Neural cell (in vitro differentiated cells): Measurements from ENCODE around the gene ABAT. TPM values are rescaled to one million over a fixed set of nuclear protein-coding genes. Genes with fewer than 3 reads are reported as not detected.
"Not testable (repeated sequence)": the region's sequence is repeated elsewhere in the genome, so short reads cannot be mapped to it uniquely, and the experiment has no call there.

Source experiments
- H2AFZ ChIP-seq: fragments of 200-600, 300-800 bp; sonication (generic), shearing (Covaris generic); 2 replicates; pipeline ENCODE4 v1.6.0; 2014; ENCODE audit warnings: low read depth, mild to moderate bottlenecking, antibody characterized with exemption, low read length, moderate library complexity
- H3F3A ChIP-seq: fragments of 200-600 bp; shearing (Covaris generic); 2 replicates; pipeline ENCODE4 v1.6.1; 2016; ENCODE audit warnings: mild to moderate bottlenecking, moderate library complexity, mixed read lengths, antibody characterized with exemption, low read length; ENCODE audit not compliant: insufficient read depth, poor library complexity, severe bottlenecking
- H3K27ac ChIP-seq: fragments of 200-600, 300-800 bp; sonication (generic), shearing (Covaris generic); 2 replicates; pipeline ENCODE4 v1.5.1; 2014; ENCODE audit warnings: mild to moderate bottlenecking, low read length, moderate library complexity
- H3K27me3 ChIP-seq: fragments of 300-800, 200-600 bp; sonication (generic), shearing (Covaris generic); 2 replicates; pipeline ENCODE4 v1.6.0; 2014; ENCODE audit warnings: mild to moderate bottlenecking, low read depth, low read length, moderate library complexity; ENCODE audit not compliant: insufficient read depth
- H3K36me3 ChIP-seq: fragments of 300-800, 200-600 bp; sonication (generic), shearing (Covaris generic); 2 replicates; pipeline ENCODE4 v1.5.1; 2014; ENCODE audit warnings: mild to moderate bottlenecking, antibody characterized with exemption, low read length, moderate library complexity; ENCODE audit not compliant: insufficient read depth
- H3K4me2 ChIP-seq: fragments of 300-800, 200-600 bp; sonication (generic), shearing (Covaris generic); 2 replicates; pipeline ENCODE4 v1.6.0; 2014; ENCODE audit warnings: mild to moderate bottlenecking, low read length
- H3K4me3 ChIP-seq: fragments of 300-800, 200-600 bp; sonication (generic), shearing (Covaris generic); 2 replicates; pipeline ENCODE4 v1.5.1; 2014; ENCODE audit warnings: mild to moderate bottlenecking, low read length, moderate library complexity
- H3K79me2 ChIP-seq: fragments of 200-600 bp; shearing (Covaris generic); replicated peaks from 2 replicates; pipeline ENCODE4 v1.6.0; 2014; ENCODE audit warnings: mild to moderate bottlenecking, low read length, moderate library complexity; ENCODE audit not compliant: insufficient read depth
- H3K9ac ChIP-seq: fragments of 300-800, 200-600 bp; sonication (generic), shearing (Covaris generic); 2 replicates; pipeline ENCODE4 v1.6.1; 2016; ENCODE audit warnings: mild to moderate bottlenecking, low read length, mixed read lengths
- H3K9me2 ChIP-seq: fragments of 200-600 bp; shearing (Covaris generic); 2 replicates; pipeline ENCODE4 v1.6.1; 2016; ENCODE audit warnings: mild to moderate bottlenecking, low read length, mixed read lengths; ENCODE audit not compliant: insufficient read depth
- H3K9me3 ChIP-seq: fragments of 200-600, 300-800 bp; sonication (generic), shearing (Covaris generic); 2 replicates; pipeline ENCODE4 v1.6.1; 2016; ENCODE audit warnings: mild to moderate bottlenecking, mixed run types, low read length, moderate library complexity, mixed read lengths
- H4K20me1 ChIP-seq: fragments of 200-600 bp; shearing (Covaris generic); 2 replicates; pipeline ENCODE4 v1.6.1; 2016; ENCODE audit warnings: mild to moderate bottlenecking, mixed run types; ENCODE audit not compliant: insufficient read depth
- CTCF ChIP-seq: fragments of 450-650 bp; IDR thresholded peaks from 2 replicates; pipeline ENCODE4 v1.5.1; 2014; ENCODE audit warnings: antibody characterized with exemption, mild to moderate bottlenecking, moderate library complexity; ENCODE audit not compliant: poor library complexity, severe bottlenecking
- EP300 ChIP-seq: fragments of 450-650 bp; conservative IDR thresholded peaks from 2 replicates; pipeline ENCODE4 v1.6.1; 2014; ENCODE audit warnings: antibody characterized with exemption, mild to moderate bottlenecking, moderate library complexity; ENCODE audit not compliant: poor library complexity, severe bottlenecking
- EZH2 ChIP-seq: fragments of 200-600, 300-800 bp; shearing (Covaris generic), sonication (generic); IDR thresholded peaks from 2 replicates; pipeline ENCODE4 v1.6.1; 2014; ENCODE audit warnings: antibody characterized with exemption, low read length, borderline replicate concordance, mild to moderate bottlenecking; ENCODE audit not compliant: insufficient read depth, poor library complexity, severe bottlenecking
- MXI1 ChIP-seq: fragments of 450-650 bp; conservative IDR thresholded peaks from 2 replicates; pipeline ENCODE4 v1.6.1; 2014; ENCODE audit warnings: antibody characterized with exemption, mild to moderate bottlenecking; ENCODE audit not compliant: poor library complexity, severe bottlenecking
- POLR2AphosphoS5 ChIP-seq: IDR thresholded peaks from 2 replicates; pipeline ENCODE4 v1.6.1; 2012
- RAD21 ChIP-seq: fragments of 450-650 bp; conservative IDR thresholded peaks from 2 replicates; pipeline ENCODE4 v1.6.1; 2014; ENCODE audit warnings: antibody characterized with exemption, mild to moderate bottlenecking, moderate library complexity
- REST ChIP-seq: IDR thresholded peaks from 2 replicates; pipeline ENCODE4 v1.6.1; 2012; ENCODE audit warnings: borderline replicate concordance
- SMC3 ChIP-seq: fragments of 450-650 bp; conservative IDR thresholded peaks from 2 replicates; pipeline ENCODE4 v1.6.1; 2014; ENCODE audit warnings: antibody characterized with exemption, mild to moderate bottlenecking, moderate library complexity; ENCODE audit not compliant: poor library complexity
- TAF1 ChIP-seq: IDR thresholded peaks from 2 replicates; pipeline ENCODE4 v1.6.1; 2012; ENCODE audit warnings: low read depth
- polyA plus RNA-seq: library from polyadenylated mRNA; depleted of rRNA; stranded (reverse); fragments of >200 nt; gene quantifications from 2 replicates; pipeline ENCODE4 v1.2.3, GENCODE V29; 2014

ABAT gene
- polyA plus RNA-seq, 1 donor from 2014 or later, result 125 TPM

- Histone ChIP-seq H3K9ac (no peak overlapping the region), H3K4me3 (no peak overlapping the region), H3K27me3 (no peaks in the 10 kb centered on the region), H3K9me3 (no peaks in the 10 kb centered on the region), H3K36me3 (peaks cover 6% of the 10 kb centered on the region), H3K4me2 (no peak overlapping the region), H3K9me2 (no peaks in the 10 kb centered on the region), H2AFZ (no peak overlapping the region), H4K20me1 (no peaks in the 10 kb centered on the region), H3K27ac (no peak overlapping the region), H3F3A (no peaks in the 10 kb centered on the region), H3K79me2 (peaks cover 17% of the 10 kb centered on the region)
- TF ChIP-seq POLR2AphosphoS5, result no peak
- TF ChIP-seq EZH2, result no peak
- TF ChIP-seq MXI1, result no peak
- no peak for TF ChIP-seq RAD21
- TF ChIP-seq SMC3, result no peak
- no peak for TF ChIP-seq EP300
- TF ChIP-seq CTCF, result no peak
- no peak for TF ChIP-seq REST
- TF ChIP-seq TAF1, result no peak
These were observed 67.7 kb downstream of the ABAT start for GRCh38 chr16:8742068-8742467.

- not testable (repeated sequence) for H3K36me3 ChIP-seq, H3K27me3 ChIP-seq, H3K27ac ChIP-seq, H4K20me1 ChIP-seq, H3K4me2 ChIP-seq, H3K9me3 ChIP-seq, H3F3A ChIP-seq, H2AFZ ChIP-seq, H3K9ac ChIP-seq, H3K79me2 ChIP-seq, H3K9me2 ChIP-seq, H3K4me3 ChIP-seq
These were observed 74.5 kb downstream of the ABAT start for GRCh38 chr16:8748944-8749343.

- Histone ChIP-seq H2AFZ (no peak overlapping the region), H3K79me2 (no peaks in the 10 kb centered on the region), H4K20me1 (no peaks in the 10 kb centered on the region), H3K27me3 (no peaks in the 10 kb centered on the region), H3K36me3 (peaks cover 3% of the 10 kb centered on the region), H3K9ac (no peak overlapping the region), H3F3A (no peaks in the 10 kb centered on the region), H3K4me2 (no peak overlapping the region), H3K4me3 (no peak overlapping the region), H3K9me2 (no peaks in the 10 kb centered on the region), H3K27ac (no peak overlapping the region), H3K9me3 (no peaks in the 10 kb centered on the region)
- TF ChIP-seq MXI1 (no peak), SMC3 (no peak), EP300 (no peak), TAF1 (no peak), EZH2 (no peak), RAD21 (no peak), CTCF (no peak), REST (no peak)
These were observed 77.3 kb downstream of the ABAT start for GRCh38 chr16:8751481-8752311.
